Ecto neural progenitor cell (in vitro differentiated cells): ENCODE results near the gene CMTR1.
A peak's percentile ranks its signal among the peaks of the same experiment; 100 is the strongest.

Experiments used
- DNase-seq: peaks from one replicate; pipeline ENCODE4 v3.0.0-alpha.2; 2018; ENCODE audit warnings: low spot score

CMTR1 gene

DNA sequence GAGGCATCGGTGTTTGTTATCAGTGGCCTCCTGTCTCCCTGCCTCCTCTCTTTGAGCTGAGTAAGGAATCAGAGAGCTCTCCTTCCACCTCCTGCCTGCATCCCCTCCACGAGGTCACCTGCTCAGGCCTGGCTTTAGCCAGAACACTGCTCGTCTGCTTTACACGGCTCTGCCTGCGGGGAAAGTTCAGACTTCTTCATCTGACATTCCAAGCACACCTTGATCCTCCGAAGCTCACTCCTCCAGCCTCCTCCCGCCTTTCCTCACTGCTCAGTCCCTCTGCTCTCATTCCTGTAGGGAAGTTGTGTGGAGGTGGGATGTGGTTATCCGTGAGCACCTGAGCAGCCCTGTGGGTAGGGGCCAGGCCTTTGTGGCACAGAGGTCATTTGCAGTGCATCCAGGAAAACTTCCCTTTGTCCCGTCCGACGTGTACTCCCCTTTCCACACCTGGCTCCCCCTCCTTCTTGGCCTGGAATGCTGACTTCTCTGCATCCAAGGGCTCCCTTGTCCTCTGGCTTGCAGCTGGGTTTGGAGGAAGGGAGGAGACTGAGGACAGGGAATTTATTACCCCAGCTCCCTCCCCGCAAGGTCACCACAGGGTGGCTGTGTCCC, 79.5 kb downstream of the CMTR1 start:
- DNase-seq: no peak

DNA sequence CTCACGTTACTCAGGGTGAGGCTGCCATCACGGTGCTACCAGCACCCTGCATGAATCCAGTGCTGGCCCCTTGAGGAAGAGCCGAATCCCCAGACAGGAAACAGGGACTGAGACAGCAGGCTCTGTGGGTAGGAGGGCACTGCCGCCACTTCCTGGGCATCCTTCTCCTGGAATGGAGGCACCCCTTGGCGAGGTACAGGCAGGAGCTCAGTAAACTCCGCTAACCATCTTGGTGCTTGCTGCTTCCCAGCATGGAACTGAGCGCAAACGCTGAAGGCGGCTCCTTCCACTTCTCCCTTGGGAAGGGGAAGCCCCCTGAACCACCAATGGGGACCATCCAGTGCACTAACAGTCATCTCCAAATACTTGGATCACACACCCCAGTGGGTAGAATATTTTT, 80.1 kb downstream of the CMTR1 start:
- no peak for DNase-seq

DNA sequence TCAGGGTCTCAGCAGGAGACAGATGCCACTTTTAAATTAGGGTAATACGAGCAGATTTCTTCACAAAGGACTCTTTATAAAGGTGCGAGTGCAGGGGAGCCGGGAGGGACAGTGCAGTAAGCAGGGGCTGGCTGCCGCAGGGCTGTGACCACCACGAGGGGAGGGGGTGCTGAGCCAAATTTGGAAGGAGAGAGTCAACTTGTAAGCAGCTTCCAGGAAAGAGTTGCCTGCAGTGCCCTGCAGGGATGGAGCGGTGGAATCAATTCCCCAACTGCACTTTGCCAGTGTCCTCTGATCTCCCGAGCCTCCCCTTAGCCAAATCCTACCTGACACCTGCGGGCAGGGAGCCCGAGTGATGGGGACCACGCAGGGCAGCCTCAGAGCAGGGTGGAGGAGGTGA, 80.6 kb downstream of the CMTR1 start:
- no peak for DNase-seq

DNA sequence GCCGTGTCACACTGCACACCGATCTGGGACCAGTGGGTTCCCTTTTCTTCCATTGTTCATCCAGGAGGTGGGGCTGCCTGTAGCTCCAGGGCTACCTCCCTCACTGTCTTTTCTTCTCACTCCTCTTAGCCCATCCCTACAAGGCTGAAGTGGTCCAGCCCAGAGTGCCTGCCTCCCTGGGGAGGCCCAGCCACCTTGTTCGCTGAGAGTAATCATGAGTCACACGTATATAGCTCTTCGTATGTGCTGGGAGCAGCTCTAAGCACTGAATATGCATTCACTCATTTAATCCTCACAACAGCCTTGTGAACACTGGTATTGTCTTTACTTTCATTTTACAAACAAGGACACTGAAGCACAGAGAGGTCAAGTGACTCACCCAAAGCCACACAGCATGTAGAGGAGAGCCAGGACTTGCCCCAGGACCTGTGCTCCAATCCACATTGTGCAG, 81.3 kb downstream of the CMTR1 start:
- no peak for DNase-seq

DNA sequence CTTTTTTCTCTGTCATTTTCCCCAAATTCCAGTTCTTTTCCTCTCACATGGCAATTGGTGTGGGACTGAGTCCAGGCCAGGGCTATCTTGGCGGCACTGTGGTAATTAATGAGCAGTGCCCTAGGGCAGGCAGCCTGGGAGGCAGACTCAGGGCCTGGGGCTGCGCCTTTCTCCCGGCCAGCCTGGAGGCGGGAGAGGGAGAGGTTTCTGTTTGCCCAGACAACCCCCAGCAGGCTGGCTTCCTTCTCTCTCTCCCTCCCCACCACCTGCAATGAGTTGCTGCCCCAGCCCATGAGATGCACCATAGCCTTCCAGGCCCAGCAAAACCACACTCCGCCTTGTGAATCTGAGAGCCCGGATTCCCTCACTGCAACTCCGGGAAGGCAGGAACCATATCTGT, 81.8 kb downstream of the CMTR1 start:
- DNase-seq: no peak

DNA sequence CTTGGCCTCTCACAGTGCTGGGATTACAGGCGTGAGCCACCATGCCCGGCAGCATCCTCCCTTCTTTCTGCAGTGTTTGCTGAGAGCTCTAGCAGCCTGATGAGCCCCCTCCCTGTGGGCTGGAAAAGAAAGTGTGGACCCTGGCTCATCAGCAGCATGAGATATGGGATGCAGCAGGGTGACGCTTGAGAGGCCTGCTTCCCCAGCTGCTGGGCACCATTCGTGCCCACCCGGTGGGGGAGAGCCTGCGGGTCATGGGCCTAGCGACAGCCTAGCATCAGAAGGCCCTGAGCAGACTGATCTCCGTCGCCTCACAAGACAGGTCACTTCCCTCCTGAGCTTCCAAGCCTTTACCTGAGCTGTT, 82.7 kb downstream of the CMTR1 start:
- DNase-seq: no peak

DNA sequence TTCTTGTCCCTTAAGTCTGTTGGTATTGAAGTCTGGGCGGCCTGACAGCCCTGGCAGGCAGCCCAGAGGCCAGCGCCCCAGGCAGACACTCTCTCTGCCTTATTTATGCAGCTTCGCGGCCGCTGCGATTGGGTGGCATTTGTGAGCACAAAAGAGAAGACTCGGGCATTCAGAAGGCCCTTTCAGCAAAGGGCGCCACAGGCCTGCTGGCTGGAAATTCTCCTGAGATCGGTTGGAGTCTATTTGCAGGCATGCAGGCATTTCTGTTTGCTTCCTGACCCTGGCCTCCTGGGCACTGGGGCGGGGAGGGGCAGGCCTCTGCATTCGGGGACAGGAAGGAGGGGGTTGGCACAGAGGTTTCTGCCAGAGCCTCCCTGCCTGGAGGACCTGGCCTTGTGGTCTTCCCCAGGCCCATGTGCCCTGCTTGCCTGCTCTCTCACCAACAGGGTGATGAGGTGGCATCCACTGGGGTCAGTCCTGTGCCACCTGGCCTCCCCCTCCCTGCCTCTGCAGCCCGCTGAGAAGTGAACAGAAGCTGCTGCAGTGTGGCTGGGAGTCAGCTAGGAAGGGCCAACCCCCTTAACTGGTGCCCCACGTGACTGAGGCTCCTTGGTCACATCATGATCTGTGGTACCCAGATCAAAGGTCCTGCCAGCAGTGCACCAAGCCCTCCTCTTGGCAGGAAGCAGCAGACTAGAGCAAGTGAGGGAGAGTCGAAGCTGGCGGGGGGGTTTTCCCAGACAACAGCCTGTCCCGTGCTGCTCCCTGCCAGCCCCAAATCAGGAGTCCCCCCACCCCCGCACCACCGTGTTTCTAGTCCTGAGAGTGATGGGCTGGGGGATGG, 83.3 kb downstream of the CMTR1 start:
- no peak for DNase-seq

DNA sequence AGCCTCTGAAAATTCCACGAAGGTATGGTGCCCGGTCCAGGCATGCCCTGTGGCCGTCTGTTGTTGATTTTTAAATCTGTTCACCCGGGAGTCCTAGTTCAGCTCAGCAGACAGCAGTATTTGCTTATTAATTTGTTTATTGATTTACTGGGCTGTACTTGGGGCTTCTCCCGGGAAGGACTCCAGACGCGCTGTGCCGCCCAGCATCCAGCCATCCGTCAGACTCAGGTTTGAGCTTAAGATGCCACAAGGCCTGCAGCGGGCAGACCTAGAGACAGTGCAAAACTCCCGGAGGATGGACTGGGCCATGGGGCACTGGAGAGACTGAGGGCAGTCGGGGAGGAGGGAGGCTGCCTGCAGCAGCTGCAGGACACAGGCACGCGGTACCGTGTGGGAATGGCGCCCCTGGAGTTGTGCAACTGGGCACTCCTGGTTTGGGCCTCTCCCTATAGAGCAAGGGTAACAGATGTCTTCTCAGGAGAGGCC, 83.9 kb downstream of the CMTR1 start:
- no peak for DNase-seq

DNA sequence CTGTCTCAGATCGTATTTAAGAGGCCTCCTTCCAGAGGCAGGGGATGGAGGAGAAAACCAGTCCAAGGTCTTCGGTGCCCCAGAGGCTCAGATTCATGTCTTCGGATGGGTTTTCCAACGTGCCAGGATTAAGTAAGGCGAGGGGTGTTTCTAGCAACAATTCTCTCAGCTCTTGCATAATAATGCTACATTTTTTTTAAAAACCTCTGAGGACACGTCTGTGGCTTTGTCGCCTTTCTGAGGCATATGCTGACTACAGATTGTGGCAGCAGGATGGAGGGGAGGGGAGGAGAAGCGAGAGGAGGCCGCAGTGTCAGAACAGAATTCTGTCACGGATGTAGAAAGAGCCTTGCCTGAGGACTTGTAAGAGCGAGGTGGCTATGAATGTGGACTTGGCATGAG, 84.4 kb downstream of the CMTR1 start:
- no peak for DNase-seq

DNA sequence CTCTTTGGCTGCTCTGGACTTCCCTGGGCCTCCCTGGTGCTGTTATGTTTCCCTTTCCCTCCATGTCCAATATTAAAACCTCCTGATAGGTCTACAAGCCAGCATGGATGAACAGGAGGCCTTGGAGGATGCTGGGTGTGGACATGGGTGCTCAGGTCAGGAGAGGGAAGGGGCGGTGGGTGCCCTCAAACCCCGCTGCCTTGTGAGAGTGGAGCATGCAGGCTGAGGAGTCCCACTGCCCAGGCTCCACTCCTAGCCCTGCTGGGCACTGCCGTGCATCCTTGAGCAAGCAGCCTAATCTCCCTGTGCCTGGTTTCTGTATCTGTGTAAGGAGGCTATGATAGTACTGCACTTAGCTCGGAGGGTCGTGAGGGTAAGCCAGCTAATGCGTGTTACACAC, 85.1 kb downstream of the CMTR1 start:
- DNase-seq: no peak

DNA sequence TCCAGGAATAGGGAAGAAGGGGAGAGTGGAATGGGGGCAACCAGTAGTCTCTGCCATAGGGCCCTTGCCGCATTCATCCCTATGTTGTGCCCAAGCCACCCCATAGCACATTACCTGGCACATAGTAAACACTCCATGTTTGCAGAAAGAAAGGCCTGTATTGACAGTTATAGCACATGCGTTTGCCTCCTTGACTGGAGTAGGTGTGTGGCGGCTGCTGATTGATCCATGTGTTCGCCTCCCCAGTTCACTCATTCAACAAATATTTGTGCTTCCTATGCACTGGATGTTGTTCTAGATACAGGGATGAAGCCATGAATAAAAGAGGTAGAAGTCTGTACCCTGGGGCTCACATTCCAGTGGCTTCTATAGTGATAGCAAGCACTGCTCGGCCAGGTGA, 86.4 kb downstream of the CMTR1 start:
- no peak for DNase-seq

DNA sequence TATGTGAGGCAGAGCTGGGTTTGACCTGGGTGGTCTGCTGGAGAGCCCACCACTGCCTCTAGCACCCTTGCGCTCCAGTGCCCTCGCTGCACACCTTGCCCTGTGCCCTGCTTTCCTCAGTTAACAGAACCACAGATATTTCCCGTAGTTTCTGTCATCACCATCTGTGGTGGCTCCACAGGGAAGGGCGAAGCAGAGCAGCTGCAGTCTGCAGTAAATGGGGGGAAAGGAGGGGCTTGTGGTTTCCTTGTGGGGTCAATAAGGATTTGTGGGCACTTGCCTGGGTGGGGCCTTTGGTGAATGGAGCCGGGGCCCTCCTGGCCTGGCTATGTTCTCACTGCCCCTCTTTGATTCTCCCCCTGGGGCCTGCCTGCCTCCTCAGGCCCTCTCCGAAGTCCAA, 87.9 kb downstream of the CMTR1 start:
- DNase-seq: no peak

DNA sequence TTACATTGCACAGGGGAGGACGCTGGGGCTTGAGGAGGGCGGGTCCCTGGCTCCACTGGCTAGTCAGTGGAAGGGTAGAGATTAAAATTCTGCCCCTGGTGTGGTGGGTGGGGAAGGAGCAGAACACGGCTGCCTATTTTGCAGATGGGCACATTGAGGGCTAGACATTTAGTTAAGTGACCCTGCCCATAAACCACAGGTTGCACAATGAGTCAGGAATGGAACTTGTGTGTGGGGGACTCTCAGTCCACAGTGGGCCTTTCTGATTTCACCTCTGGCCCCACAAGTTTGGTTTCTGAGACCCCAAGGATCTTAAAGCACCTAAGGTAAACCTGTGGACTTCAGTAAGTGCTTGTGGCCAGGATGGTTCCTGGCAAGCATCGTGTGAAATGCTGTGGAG, 88.7 kb downstream of the CMTR1 start:
- no peak for DNase-seq

DNA sequence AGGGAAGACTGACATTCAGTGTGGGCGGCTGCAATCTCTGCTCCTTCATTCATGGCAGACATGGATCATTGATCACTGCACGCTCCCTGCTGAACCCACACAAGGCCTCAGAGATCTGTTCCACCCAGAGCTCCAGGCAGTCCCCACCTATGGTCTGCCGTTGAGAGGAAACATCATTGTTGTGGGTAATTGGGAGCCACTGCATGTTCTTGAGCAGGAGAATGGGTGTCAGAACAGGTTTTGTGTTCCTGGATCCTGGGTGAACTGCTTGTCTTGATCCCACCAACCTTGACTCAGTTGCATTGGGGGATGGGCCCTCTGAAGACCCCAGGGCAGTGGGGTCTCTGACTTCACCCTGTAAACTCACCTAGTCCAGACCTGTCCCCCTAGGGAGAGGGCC, 89.8 kb downstream of the CMTR1 start:
- DNase-seq: no peak

DNA sequence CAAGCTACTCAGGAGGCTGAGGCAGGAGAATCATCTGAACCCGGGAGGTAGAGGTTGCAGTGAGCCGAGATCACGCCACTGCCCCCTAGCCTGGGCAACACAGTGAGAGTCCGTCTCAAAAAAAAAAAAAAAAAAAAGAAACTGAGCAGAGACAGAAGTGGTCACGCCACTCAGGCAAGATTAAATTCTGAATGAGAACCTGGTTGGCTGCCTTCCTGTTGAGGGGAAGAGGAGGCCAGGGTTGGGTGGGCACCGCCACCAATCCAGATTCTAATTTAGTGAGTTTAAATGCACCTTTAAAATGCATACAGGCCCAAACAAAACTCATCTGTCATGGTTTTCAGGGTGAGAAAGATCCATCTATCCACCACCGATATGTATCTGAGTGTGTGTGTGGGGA, 90.4 kb downstream of the CMTR1 start:
- DNase-seq: no peak

DNA sequence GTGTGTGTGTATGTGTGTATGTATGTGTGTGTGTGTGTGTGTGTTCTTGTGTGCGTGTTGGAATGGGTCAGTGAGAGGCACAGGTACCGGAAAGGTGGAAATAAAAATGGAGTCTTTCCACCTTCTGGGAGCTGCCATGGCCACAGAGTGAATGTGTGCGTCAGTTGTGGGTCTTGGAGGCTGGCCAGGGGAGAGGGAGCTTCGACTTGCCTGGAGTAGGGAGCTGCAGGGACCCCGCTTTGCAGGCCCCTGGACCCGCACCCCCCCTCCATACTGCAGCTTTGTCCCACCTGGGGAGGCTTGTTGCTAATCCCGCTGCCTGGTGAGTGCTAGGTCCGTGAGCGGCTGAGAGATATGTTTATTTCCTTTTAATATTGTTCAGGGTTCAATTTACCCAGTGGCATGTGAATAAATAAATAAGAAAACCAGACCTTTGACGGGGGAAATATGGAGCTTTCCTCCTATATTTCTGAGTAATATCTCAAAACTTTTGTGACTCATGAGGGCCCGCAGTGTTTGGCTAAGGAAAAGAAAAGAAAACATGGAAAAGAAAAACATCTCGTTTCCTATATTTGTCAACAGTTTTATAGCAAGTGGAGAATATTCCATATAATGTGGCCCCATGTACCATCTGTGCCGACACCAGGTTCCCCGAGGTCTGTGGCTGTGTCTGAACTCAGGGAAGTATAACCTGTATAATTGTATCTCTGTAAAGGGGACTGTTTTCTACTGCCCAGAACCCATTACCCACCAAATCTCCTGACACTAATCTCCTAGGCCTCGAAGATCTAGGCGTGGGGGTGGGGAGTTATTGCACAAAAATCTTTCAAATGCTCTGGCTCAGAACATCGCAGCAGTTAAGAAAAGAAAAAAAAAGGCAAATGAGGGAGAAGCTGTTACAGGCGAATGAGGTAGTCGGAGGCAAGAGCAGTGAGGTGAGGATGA, 91.3 kb downstream of the CMTR1 start:
- no peak for DNase-seq

DNA sequence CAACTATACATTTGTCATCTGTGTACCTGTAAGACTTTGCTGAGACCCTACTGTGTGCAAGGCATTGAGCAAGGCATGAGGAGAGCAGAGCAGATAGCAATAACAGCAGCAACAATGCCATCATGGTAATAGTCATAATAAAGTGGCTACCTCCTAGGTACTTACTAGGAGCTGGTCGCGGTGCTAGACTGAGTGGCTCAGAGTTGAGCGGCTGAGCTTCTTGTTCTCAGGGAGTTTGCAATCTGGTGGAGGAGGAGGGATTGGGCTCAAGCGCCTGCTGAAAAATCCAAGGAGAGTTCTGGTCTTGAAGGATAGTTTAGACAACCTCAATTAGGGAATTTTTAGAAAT, 91.9 kb downstream of the CMTR1 start:
- DNase-seq: no peak

DNA sequence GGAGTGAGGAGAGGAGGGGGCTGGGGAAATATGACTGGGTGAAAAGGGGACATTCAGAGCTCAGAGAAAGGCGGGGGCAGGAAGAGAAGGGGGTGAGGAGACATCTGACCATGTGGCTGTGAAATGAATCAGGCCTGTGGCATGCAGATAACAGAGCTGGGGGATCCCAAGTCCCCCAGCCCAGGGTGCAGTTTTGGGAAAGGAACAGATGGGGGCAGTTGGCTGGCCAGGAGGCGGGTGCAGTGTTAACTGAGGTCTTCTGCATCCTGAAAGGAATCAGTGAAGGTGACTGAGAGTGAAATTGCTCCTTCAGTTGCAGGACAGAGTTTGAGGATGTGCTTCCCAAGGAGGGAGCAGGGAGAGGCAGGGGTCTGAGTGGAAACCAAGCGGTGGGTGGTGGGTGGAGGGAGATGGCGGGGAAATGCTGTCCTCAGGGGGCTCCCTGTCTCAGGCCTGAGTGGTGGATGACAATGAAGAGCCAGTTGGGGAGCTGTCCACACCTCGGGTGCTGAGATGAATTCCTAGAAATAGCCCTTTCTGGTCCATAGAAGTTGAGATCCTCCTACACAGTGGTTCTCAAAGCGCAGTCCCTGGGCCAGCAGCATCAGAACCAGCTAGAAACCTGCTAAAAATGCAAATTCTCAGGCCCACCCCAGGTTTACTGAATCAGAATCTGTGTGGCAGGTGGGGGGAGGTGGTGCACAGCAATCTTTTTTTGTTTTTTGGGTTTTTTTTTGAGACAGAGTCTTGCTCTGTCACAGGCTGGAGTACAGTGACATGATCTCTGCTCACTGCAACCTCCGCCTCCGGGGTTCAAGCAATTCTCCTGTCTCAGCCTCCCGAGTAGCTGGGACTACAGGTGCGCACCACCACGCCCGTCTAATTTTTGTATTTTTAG, 92.7 kb downstream of the CMTR1 start:
- DNase-seq: peak; percentile 68

DNA sequence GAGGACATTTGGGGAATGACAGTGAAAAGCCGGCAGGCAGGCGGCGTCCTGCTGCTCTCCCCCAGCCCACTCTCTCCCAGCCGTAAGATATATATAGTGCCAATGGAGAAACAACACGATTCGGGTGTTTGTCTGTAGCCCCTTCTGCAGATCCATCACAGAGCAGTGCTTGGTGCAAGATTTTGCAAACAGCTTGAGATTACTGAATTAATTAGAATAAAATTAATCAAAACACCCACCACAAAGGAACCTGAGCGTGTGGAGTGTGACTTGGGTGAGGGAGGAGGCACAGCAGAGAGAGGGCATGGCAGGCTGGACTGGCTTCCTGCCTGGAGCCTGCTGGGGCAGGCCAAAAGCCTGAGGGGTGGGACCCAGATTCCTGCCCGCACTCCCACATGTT, 95.5 kb downstream of the CMTR1 start:
- DNase-seq: no peak

DNA sequence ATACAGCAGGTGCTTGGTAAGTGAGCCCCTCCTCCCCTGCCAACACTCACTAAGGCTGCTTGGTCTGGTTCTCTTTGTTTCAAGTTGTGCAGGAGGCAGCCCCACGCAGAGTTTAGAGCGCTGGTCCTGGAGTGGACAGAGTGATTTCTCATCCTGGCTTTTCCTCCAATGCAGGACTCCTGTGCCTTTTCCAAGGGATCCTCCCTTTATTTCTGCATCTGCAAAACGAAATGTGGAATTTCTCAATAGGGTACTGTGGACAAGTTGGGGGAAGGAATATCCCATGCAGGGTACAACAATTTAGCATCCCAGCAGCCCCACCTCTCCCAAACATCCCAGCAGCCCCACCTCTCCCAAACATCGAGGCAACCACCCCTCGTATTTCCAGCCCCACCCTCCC, 97.3 kb downstream of the CMTR1 start:
- DNase-seq: no peak

DNA sequence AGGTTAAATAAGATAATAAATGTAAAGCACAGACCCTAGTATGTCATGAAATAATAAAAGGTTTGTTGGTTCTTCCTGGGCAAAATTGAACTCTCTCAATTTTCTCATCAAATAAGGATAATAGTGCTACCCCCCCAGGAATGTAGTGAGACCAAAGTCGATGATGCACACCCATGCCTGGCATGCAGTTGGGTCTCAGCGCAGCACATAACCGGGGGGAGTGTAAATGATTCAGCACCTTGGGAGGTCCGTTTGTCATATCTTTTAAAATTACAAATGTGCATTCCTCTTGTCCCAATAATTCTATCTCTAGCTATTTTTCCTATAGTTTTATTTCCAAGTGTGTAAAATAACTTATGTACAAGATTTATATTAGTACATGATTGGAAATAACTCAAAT, 98.0 kb downstream of the CMTR1 start:
- DNase-seq: no peak
